22Rv1 (cell line): Measurements from ENCODE around the gene KIR2DL4.
"Not testable (repeated sequence)": the region's sequence is repeated elsewhere in the genome, so short reads cannot be mapped to it uniquely, and the experiment has no call there.

Experiments
- H3K27ac ChIP-seq: fragments of 450-650 bp; 2 replicates; pipeline ENCODE4 v1.5.1; 2017
- CTCF ChIP-seq: fragments of 450-650 bp; IDR thresholded peaks from 2 replicates; pipeline ENCODE4 v1.5.1; 2017; ENCODE audit warnings: mild to moderate bottlenecking

KIR2DL4 gene

GRCh38 chr19:54803410-54803809, at the start of gene KIR2DL4:
Gene KIR2DL4 (plus strand): TSS chr19:54803610. CDS start chr19:54803652, 42 bp downstream.
- TF ChIP-seq CTCF, result no peak
- H3K27ac ChIP-seq, result no peak within 1 kb of the TSS

- not testable (repeated sequence) for H3K27ac ChIP-seq
Measured at GRCh38 chr19:54756204-54757110, 47.0 kb upstream of the KIR2DL4 start.

GRCh38 chr19:54758577-54758976, 44.8 kb upstream of the KIR2DL4 start:
- not testable (repeated sequence) for H3K27ac ChIP-seq

GRCh38 chr19:54764219-54764618, 39.2 kb upstream of the KIR2DL4 start:
- H3K27ac ChIP-seq, result not testable (repeated sequence)

GRCh38 chr19:54766464-54766863, 36.9 kb upstream of the KIR2DL4 start:
- not testable (repeated sequence) for H3K27ac ChIP-seq

GRCh38 chr19:54769646-54770045, 33.8 kb upstream of the KIR2DL4 start, which contains the start of gene KIR2DL1:
Gene KIR2DL1 (plus strand): TSS chr19:54769793. CDS start chr19:54769851, 58 bp downstream.
- not testable (repeated sequence) for H3K27ac ChIP-seq

GRCh38 chr19:54770511-54770910, 32.9 kb upstream of the KIR2DL4 start:
- not testable (repeated sequence) for H3K27ac ChIP-seq

- H3K27ac ChIP-seq, result not testable (repeated sequence)
Measured at GRCh38 chr19:54771018-54771960, 32.1 kb upstream of the KIR2DL4 start.

- H3K27ac ChIP-seq, result not testable (repeated sequence)
Measured at GRCh38 chr19:54772666-54773065, 30.7 kb upstream of the KIR2DL4 start.

DNA sequence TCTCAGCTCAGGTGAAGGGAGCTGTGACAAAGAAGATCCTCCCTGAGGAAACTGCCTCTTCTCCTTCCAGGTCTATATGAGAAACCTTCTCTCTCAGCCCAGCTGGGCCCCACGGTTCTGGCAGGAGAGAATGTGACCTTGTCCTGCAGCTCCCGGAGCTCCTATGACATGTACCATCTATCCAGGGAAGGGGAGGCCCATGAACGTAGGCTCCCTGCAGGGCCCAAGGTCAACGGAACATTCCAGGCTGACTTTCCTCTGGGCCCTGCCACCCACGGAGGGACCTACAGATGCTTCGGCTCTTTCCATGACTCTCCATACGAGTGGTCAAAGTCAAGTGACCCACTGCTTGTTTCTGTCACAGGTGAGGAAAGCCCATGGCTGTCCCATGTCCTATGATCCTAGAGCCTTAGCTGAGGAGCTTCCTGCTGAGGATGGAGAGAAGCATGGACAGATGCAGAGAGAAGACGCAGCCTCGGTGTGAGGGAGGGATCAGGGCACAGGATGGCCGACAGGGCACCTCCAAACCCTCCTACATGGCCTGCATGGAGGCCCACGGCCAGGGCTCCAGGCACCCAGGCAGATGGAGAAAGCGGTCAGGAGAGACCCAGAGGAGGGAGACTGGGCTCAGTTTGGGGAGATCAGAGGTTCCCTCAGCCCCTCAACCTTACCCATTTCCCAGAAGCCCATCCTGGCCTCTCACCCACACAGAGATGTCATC, 28.2 kb upstream of the KIR2DL4 start:
- not testable (repeated sequence) for H3K27ac ChIP-seq

- H3K27ac ChIP-seq, result not testable (repeated sequence)
Measured at GRCh38 chr19:54775830-54776229, 27.6 kb upstream of the KIR2DL4 start.

GRCh38 chr19:54777851-54778250, 25.6 kb upstream of the KIR2DL4 start:
- H3K27ac ChIP-seq, result not testable (repeated sequence)

GRCh38 chr19:54778896-54779295, 24.5 kb upstream of the KIR2DL4 start:
- not testable (repeated sequence) for H3K27ac ChIP-seq

- not testable (repeated sequence) for H3K27ac ChIP-seq
Measured at GRCh38 chr19:54782916-54783315, 20.5 kb upstream of the KIR2DL4 start.

GRCh38 chr19:54786091-54786723, 17.2 kb upstream of the KIR2DL4 start:
- not testable (repeated sequence) for H3K27ac ChIP-seq

- H3K27ac ChIP-seq, result not testable (repeated sequence)
Measured at GRCh38 chr19:54788154-54788553, 15.3 kb upstream of the KIR2DL4 start.
